Liver (tissue), 3 donors: Measurements from ENCODE around the gene NFRKB.

Experiments
- CTCF ChIP-seq: fragments of 150-350 bp; IDR thresholded peaks from 2 replicates; pipeline ENCODE4 v1.5.1; 2017; ENCODE audit warnings: improper control_type of control experiment, low read depth, low read length; ENCODE audit not compliant: missing input control
- SP1 ChIP-seq: IDR thresholded peaks from 2 replicates; pipeline ENCODE4 v1.6.1; 2018; ENCODE audit warnings: antibody characterized with exemption, mild to moderate bottlenecking
- YY1 ChIP-seq: IDR thresholded peaks from 2 replicates; pipeline ENCODE4 v1.6.1; 2016; ENCODE audit warnings: antibody characterized with exemption, mild to moderate bottlenecking
- donor health status: healthy.
- donor health status: healthy.

GRCh38 chr11:129854232-129854805 is 41.1 kb downstream of the NFRKB start:
- no peak for TF ChIP-seq CTCF
- TF ChIP-seq YY1, result no peak
- no peak for TF ChIP-seq SP1
